HFFc6 (cell line): ENCODE results near the gene EMX2. TPM values are rescaled to one million over a fixed set of nuclear protein-coding genes. Genes with fewer than 3 reads are reported as not detected.

Source experiments
- DNase-seq: peaks from one replicate; pipeline ENCODE4 v3.0.0-alpha.2; 2018
- H3K27ac Mint-ChIP-seq: 2 replicates; pipeline ENCODE4 v1.8.0; 2020; ENCODE audit warnings: mild to moderate bottlenecking, mixed read lengths
- H3K27me3 Mint-ChIP-seq: 2 replicates; pipeline ENCODE4 v1.8.0; 2021; ENCODE audit warnings: mild to moderate bottlenecking, moderate library complexity, mixed read lengths; ENCODE audit not compliant: insufficient read depth
- H3K36me3 Mint-ChIP-seq: 2 replicates; pipeline ENCODE4 v1.8.0; 2021; ENCODE audit warnings: low read depth, mixed read lengths
- H3K4me1 Mint-ChIP-seq: 2 replicates; pipeline ENCODE4 v1.8.0; 2020; ENCODE audit warnings: low read depth, mixed read lengths
- H3K4me3 Mint-ChIP-seq: 2 replicates; pipeline ENCODE4 v1.8.0; 2020; ENCODE audit warnings: mild to moderate bottlenecking, moderate library complexity, mixed read lengths
- H3K9me3 Mint-ChIP-seq: 2 replicates; pipeline ENCODE4 v1.8.0; 2020; ENCODE audit warnings: mild to moderate bottlenecking, mixed read lengths
- CTCF ChIP-seq: fragments of 200-600 bp; sonication (generic); IDR thresholded peaks from 2 replicates; pipeline ENCODE4 v1.5.0; 2021; ENCODE audit warnings: antibody characterized with exemption, mild to moderate bottlenecking
- total RNA-seq, 6 experiments: library from RNA; stranded (reverse); fragmentation: NEBNext Ultra II Directional; extraction: Animal tissue kit (Norgen Biotek cat#: 25700); gene quantifications; 2 replicates in 1 of 6; 3 replicates in 5 of 6; pipeline ENCODE4 v1.2.3, GENCODE V29; 2021

The EMX2 gene
- total RNA-seq, 6 experiments from 2014 or later, result not detected

GRCh38 chr10:117551330-117552155, 9.0 kb downstream of the EMX2 start:
- Mint-ChIP-seq H3K4me3 (no peak overlapping the region), H3K4me1 (peaks cover 7% of the 10 kb centered on the region; the same call in 1 of the 2 replicates), H3K27me3 (peaks cover 56% of the 10 kb centered on the region), H3K9me3 (no peaks in the 10 kb centered on the region), H3K36me3 (no peaks in the 10 kb centered on the region), H3K27ac (no peak overlapping the region)
- DNase-seq, result no peak
- TF ChIP-seq CTCF, result no peak

- no peak for TF ChIP-seq CTCF
- Mint-ChIP-seq H3K4me1 (peaks cover 7% of the 10 kb centered on the region; the same call in 1 of the 2 replicates), H3K4me3 (no peak overlapping the region), H3K36me3 (no peaks in the 10 kb centered on the region), H3K27ac (no peak overlapping the region), H3K27me3 (peaks cover 50% of the 10 kb centered on the region), H3K9me3 (no peaks in the 10 kb centered on the region)
- DNase-seq, result no peak
Measured at GRCh38 chr10:117552156-117552631, 9.6 kb downstream of the EMX2 start.

- no peak for DNase-seq
- H3K4me3 Mint-ChIP-seq, result no peak overlapping the region
- no peaks in the 10 kb centered on the region for H3K9me3 Mint-ChIP-seq
- no peaks in the 10 kb centered on the region for H3K36me3 Mint-ChIP-seq
- peaks cover 7% of the 10 kb centered on the region; the same call in 1 of the 2 replicates for H3K4me1 Mint-ChIP-seq
- H3K27me3 Mint-ChIP-seq, result peaks cover 44% of the 10 kb centered on the region
- no peak overlapping the region for H3K27ac Mint-ChIP-seq
- TF ChIP-seq CTCF, result no peak
Measured at GRCh38 chr10:117552701-117553141, 10.2 kb downstream of the EMX2 start.

GRCh38 chr10:117553142-117553814, 10.7 kb downstream of the EMX2 start:
- Mint-ChIP-seq H3K27me3 (peaks cover 39% of the 10 kb centered on the region), H3K27ac (no peak overlapping the region), H3K36me3 (no peaks in the 10 kb centered on the region), H3K4me1 (peaks cover 1% of the 10 kb centered on the region; the same call in 1 of the 2 replicates), H3K9me3 (no peaks in the 10 kb centered on the region), H3K4me3 (no peak overlapping the region)
- DNase-seq, result no peak
- TF ChIP-seq CTCF, result no peak

GRCh38 chr10:117553815-117554172, 11.2 kb downstream of the EMX2 start:
- H3K4me1 Mint-ChIP-seq, result no peaks in the 10 kb centered on the region
- no peak for TF ChIP-seq CTCF
- no peak overlapping the region for H3K27ac Mint-ChIP-seq
- H3K27me3 Mint-ChIP-seq, result peaks cover 35% of the 10 kb centered on the region
- DNase-seq, result no peak
- H3K4me3 Mint-ChIP-seq, result no peak overlapping the region
- no peaks in the 10 kb centered on the region for H3K36me3 Mint-ChIP-seq
- no peaks in the 10 kb centered on the region for H3K9me3 Mint-ChIP-seq
